ENCODE measurements around the gene PPFIA1. TPM values are rescaled to one million over a fixed set of nuclear protein-coding genes. Genes with fewer than 3 reads are reported as not detected.

Gene PPFIA1
- total RNA-seq, 4 donors from 2014 or later: 18.8 to 79.7 (median 39.1) TPM

DNA sequence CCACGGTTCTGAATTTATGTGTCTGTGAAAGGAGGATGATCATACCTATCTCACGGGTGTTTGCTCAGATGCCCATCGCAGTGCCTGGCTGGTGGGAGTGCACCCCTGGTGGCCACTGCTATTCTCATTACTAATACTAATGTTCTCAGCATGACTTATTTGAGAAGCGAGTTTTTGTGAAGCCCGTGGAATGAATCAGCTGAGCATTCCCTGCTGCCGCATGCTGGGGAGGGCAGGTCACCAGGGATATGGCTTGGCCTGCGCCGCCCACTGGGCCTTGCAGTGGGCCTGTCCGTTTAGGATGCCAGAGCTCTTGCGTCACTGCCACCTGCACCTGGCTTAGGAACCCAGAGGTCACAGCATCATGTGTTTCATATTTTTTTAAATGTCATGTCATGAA, 144.7 kb downstream of the PPFIA1 start:
- intact Hi-C loops (cut with DNase I; ENCODE audit: low total_unique reads): no loop called here
- Histone ChIP-seq H3K36me3 (no peaks in the 10 kb centered on the region), H3K4me3 (no peak overlapping the region), H3K27me3 (no peaks in the 10 kb centered on the region), H3K27ac (peak overlapping the region in 1 of 2 donors; percentile 43), H3K4me1 (no peaks in the 10 kb centered on the region), H3K9me3 (no peaks in the 10 kb centered on the region)
- TF ChIP-seq, protein P1, sequence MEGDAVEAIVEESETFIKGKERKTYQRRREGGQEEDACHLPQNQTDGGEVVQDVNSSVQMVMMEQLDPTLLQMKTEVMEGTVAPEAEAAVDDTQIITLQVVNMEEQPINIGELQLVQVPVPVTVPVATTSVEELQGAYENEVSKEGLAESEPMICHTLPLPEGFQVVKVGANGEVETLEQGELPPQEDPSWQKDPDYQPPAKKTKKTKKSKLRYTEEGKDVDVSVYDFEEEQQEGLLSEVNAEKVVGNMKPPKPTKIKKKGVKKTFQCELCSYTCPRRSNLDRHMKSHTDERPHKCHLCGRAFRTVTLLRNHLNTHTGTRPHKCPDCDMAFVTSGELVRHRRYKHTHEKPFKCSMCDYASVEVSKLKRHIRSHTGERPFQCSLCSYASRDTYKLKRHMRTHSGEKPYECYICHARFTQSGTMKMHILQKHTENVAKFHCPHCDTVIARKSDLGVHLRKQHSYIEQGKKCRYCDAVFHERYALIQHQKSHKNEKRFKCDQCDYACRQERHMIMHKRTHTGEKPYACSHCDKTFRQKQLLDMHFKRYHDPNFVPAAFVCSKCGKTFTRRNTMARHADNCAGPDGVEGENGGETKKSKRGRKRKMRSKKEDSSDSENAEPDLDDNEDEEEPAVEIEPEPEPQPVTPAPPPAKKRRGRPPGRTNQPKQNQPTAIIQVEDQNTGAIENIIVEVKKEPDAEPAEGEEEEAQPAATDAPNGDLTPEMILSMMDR (IDR thresholded peaks at IDR 0.05): peak in 1 of 4 experiments; percentile 9
- TF ChIP-seq POLR2A (IDR thresholded peaks at IDR 0.05): no peak
- peak in 1 of 2 donors; percentile 50 for DNase-seq

DNA sequence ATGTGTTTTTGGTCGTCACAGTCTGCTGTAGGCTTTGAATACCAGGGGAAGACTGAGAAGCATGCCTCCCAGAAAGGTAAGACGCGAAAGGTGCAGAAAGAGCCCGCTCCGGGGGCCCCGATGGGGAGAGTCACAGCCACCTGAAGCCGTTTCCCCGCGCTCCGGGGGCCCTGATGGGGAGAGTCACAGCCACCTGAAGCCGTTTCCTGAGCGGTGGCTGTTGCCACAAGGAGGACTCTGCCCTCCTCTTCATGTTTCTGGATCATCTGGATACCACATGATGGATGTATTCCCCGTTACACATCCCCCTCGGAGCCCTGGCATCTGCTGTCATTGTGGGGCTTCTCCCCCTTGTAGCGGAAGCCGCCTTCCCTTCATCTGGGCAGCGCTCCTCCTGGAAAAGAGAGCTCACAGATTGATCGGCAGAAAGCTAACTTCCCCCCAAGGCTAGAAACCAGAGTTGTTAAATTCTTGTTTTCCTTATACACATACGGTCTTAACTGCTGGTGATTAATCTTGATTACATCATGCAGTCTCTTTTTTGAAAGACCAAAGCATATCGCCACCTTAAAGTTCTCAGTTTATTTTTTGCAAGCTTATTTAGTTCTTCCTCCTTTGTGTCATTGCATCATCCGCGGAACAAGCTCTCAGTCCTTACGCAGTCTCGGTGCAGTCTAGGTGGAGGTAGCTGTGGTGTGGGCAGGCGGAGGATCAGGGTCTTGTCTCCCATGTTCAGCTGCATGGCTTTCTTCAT, 145.3 kb downstream of the PPFIA1 start:
- TF ChIP-seq, protein P1 (IDR thresholded peaks at IDR 0.05): no peak
- no peak for TF ChIP-seq POLR2A (IDR thresholded peaks at IDR 0.05)

DNA sequence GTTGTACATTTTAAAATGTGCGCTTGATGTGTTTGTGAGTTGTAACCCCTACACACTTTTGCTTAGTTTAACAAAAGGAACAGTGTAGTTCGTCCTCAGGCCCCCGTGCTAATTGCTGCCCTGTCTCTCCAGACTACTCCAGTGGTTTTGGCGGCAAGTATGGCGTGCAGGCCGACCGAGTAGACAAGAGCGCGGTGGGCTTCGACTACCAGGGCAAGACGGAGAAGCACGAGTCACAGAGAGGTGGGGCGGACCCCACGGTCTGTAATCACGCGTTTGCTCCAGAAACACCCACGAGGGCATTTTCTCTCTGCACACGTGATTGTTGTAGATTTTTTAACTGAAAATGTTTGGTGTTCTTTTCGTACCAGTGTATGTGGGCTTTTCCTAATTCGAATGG, 146.4 kb downstream of the PPFIA1 start:
- Histone ChIP-seq H3K9me3 (no peaks in the 10 kb centered on the region), H3K27ac (no peak overlapping the region), H3K4me3 (no peak overlapping the region), H3K4me1 (no peaks in the 10 kb centered on the region), H3K27me3 (no peaks in the 10 kb centered on the region), H3K36me3 (no peaks in the 10 kb centered on the region)
- TF ChIP-seq, protein P1 (IDR thresholded peaks at IDR 0.05): no peak
- no peak for TF ChIP-seq POLR2A (IDR thresholded peaks at IDR 0.05)
- intact Hi-C loops (cut with DNase I; ENCODE audit: low total_unique reads): no loop called here
- DNase-seq: no peak

More for the DNA sequence above, 145.3 kb downstream of the PPFIA1 start:
- DNase-seq: no peak
- no peaks in the 10 kb centered on the region for H3K9me3 ChIP-seq
- intact Hi-C loops (cut with DNase I; ENCODE audit: low total_unique reads): no loop called here
- H3K36me3 ChIP-seq: no peaks in the 10 kb centered on the region
- H3K4me1 ChIP-seq: no peaks in the 10 kb centered on the region
- H3K27me3 ChIP-seq: no peaks in the 10 kb centered on the region
- no peak overlapping the region for H3K27ac ChIP-seq
- no peak overlapping the region for H3K4me3 ChIP-seq

DNA sequence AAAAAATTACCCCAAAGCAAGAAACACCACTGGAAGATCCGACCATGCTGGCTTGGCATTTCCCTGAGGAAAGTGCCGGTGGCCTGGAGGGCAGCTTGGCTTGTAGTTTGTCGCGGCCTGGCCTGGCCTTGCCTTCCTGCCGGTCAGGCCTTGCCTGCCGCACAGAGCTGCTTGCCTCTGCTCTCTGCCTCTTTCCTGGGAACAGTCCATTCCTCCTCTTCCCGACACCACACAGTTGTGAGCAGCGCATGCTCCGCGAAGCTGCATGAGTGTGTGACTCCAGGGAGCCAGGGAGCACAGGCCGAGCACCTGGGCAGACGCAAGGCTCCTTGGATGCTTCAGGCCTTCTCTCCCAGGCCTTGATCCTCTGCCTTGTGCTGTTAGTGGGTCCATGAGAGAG, 147.6 kb downstream of the PPFIA1 start:
- intact Hi-C loops (cut with DNase I; ENCODE audit: low total_unique reads): no loop called here
- H3K36me3 ChIP-seq: no peaks in the 10 kb centered on the region
- no peak overlapping the region for H3K4me3 ChIP-seq
- DNase-seq: no peak
- no peaks in the 10 kb centered on the region for H3K27me3 ChIP-seq
- H3K4me1 ChIP-seq: no peaks in the 10 kb centered on the region
- TF ChIP-seq, protein P1 (IDR thresholded peaks at IDR 0.05): no peak
- TF ChIP-seq POLR2A (IDR thresholded peaks at IDR 0.05): no peak
- no peaks in the 10 kb centered on the region for H3K9me3 ChIP-seq
- H3K27ac ChIP-seq: no peak overlapping the region

DNA sequence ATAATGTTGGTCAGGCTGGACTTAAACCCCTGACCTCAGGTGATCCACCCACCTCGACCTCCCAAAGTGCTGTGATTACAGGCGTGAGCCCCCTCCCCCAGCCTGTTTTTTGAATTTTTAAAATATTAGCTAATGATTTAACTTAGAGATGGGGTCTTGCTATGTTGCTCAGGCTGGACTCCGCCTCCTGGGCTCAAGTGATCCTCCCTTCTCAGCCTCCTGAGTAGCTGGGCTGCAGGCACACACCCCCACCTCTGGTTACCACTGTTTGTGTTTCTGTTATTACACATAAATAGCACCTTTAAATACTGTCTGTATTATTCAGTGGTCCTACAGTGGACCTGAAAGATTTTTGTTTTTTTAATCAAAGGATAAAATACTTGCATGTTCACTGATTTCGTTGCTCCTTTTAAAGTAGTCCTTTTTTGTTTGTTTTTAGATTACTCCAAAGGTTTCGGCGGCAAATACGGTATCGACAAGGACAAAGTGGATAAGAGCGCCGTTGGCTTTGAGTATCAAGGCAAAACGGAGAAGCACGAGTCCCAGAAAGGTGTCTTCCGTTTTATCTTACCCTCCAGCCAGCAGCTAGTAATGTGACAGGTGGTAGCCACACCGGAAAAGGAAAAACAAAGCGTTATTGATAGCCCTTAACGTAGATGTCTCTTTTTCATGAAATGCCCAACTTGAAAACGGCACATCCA, 149.0 kb downstream of the PPFIA1 start:
- TF ChIP-seq, protein P1 (IDR thresholded peaks at IDR 0.05): no peak
- TF ChIP-seq POLR2A (IDR thresholded peaks at IDR 0.05): no peak
- Histone ChIP-seq H3K27me3 (no peaks in the 10 kb centered on the region), H3K4me3 (no peak overlapping the region), H3K9me3 (no peaks in the 10 kb centered on the region), H3K4me1 (no peaks in the 10 kb centered on the region), H3K27ac (no peak overlapping the region), H3K36me3 (no peaks in the 10 kb centered on the region)
- no peak for DNase-seq
- intact Hi-C loops (cut with DNase I; ENCODE audit: low total_unique reads): no loop called here

Data from uterus (tissue), 4 donors.